Mesothelial cell of epicardium (in vitro differentiated cells): ENCODE results near the gene SCN9A. TPM values are rescaled to one million over a fixed set of nuclear protein-coding genes. Genes with fewer than 3 reads are reported as not detected.
A peak's percentile ranks its signal among the peaks of the same experiment; 100 is the strongest.

Experiments
- DNase-seq, 2 experiments: peaks; one replicate each; pipeline ENCODE4 v3.0.0; 2021; ENCODE audit warnings: low spot score in 2 of 2; ENCODE audit not compliant: unreplicated experiment in 2 of 2
- H3K27ac Mint-ChIP-seq: 2 replicates; pipeline ENCODE4 v1.8.0; 2021; ENCODE audit warnings: mixed read lengths
- H3K27me3 Mint-ChIP-seq: 2 replicates; pipeline ENCODE4 v1.8.0; 2021; ENCODE audit warnings: low read depth, mixed read lengths
- H3K36me3 Mint-ChIP-seq: 2 replicates; pipeline ENCODE4 v1.8.0; 2021; ENCODE audit warnings: mixed read lengths
- H3K4me1 Mint-ChIP-seq: 2 replicates; pipeline ENCODE4 v1.8.0; 2021; ENCODE audit warnings: mixed read lengths
- H3K4me3 Mint-ChIP-seq: 2 replicates; pipeline ENCODE4 v1.8.0; 2021; ENCODE audit warnings: mild to moderate bottlenecking, moderate library complexity, mixed read lengths
- H3K9me3 Mint-ChIP-seq: 2 replicates; pipeline ENCODE4 v1.8.0; 2021; ENCODE audit warnings: mixed read lengths
- total RNA-seq: library from RNA; stranded (reverse); gene quantifications from 3 replicates; pipeline ENCODE4 v1.2.1, GENCODE V29; 2021
- TF ChIP-seq, protein P1 (sequence below): fragments of 200-600 bp; sonication (generic); IDR thresholded peaks from one replicate; pipeline ENCODE4 v1.5.0; 2021; ENCODE audit warnings: antibody characterized with exemption; ENCODE audit not compliant: unreplicated experiment

Gene SCN9A
- total RNA-seq, 1 donor from 2014 or later: 2.5 TPM

DNA sequence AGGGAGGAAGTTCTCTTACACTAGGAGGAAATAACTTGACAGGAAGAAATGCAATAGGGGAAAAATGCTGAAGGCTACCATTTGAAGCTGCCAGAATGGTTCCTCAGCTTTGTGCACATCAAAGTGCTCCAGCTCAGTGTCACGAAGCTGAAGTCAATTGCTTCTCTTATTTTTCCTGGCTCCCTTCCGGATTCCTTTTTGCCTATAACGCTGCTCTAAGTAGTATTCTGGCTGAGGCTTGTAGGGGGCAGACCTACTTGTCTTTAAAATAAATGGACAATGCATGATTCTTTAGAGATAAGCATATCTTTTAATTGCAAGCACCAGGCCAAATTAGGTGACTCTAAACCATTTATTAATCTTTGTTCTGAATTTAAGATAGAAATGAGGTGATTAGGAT, 187.7 kb downstream of the SCN9A start:
- Mint-ChIP-seq H3K27me3 (peaks cover 5% of the 10 kb centered on the region), H3K27ac (no peak overlapping the region), H3K9me3 (no peaks in the 10 kb centered on the region), H3K4me3 (no peak overlapping the region), H3K36me3 (no peaks in the 10 kb centered on the region), H3K4me1 (peaks cover 24% of the 10 kb centered on the region)
- TF ChIP-seq, protein P1, sequence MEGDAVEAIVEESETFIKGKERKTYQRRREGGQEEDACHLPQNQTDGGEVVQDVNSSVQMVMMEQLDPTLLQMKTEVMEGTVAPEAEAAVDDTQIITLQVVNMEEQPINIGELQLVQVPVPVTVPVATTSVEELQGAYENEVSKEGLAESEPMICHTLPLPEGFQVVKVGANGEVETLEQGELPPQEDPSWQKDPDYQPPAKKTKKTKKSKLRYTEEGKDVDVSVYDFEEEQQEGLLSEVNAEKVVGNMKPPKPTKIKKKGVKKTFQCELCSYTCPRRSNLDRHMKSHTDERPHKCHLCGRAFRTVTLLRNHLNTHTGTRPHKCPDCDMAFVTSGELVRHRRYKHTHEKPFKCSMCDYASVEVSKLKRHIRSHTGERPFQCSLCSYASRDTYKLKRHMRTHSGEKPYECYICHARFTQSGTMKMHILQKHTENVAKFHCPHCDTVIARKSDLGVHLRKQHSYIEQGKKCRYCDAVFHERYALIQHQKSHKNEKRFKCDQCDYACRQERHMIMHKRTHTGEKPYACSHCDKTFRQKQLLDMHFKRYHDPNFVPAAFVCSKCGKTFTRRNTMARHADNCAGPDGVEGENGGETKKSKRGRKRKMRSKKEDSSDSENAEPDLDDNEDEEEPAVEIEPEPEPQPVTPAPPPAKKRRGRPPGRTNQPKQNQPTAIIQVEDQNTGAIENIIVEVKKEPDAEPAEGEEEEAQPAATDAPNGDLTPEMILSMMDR: no peak
- DNase-seq: no peak

DNA sequence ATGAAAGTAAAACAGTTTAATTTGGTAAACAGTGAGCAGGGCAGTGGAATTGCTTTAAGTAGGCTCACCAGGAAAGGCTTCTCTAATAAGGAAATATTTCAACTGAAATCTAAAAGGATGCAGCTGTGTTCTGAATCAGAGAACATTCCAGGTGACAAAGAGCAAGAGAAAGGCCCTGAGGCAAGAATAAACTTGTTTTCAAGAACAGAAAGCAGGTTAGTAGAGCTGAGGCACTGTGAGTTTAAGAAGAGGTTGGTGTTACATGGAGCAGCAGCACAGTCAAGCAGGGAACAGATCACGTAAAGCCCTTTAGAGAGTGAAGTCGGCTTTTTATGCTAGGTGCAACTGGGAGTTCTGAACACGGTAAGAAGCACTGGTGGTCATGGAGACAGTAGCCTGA, 191.0 kb downstream of the SCN9A start:
- no peak for DNase-seq
- TF ChIP-seq, protein P1: no peak
- Mint-ChIP-seq H3K4me3 (no peak overlapping the region), H3K4me1 (peaks cover 25% of the 10 kb centered on the region), H3K9me3 (no peaks in the 10 kb centered on the region), H3K36me3 (no peaks in the 10 kb centered on the region), H3K27me3 (peaks cover 4% of the 10 kb centered on the region), H3K27ac (peak overlapping the region; percentile 79)

DNA sequence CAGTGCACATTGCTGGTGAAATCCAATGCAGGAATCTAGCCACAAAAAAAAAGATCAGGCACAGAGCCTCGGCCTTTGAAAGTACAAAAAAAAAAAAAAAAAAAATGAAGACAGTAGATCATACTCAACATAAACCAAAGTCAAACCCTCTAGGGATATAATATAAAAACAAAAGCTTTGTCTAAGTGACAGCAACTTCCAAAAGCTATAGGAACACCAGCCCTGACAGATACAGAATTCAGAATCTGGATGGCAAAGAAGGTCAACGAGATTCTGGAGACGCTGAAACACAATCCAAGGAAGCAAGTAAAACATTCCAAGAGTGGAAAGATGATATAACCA, 194.0 kb downstream of the SCN9A start:
- Mint-ChIP-seq H3K4me3 (no peak overlapping the region), H3K27ac (no peak overlapping the region), H3K36me3 (no peaks in the 10 kb centered on the region), H3K9me3 (no peaks in the 10 kb centered on the region), H3K27me3 (peaks cover 4% of the 10 kb centered on the region), H3K4me1 (peaks cover 22% of the 10 kb centered on the region)
- no peak for DNase-seq
- TF ChIP-seq, protein P1: peak; percentile 9

DNA sequence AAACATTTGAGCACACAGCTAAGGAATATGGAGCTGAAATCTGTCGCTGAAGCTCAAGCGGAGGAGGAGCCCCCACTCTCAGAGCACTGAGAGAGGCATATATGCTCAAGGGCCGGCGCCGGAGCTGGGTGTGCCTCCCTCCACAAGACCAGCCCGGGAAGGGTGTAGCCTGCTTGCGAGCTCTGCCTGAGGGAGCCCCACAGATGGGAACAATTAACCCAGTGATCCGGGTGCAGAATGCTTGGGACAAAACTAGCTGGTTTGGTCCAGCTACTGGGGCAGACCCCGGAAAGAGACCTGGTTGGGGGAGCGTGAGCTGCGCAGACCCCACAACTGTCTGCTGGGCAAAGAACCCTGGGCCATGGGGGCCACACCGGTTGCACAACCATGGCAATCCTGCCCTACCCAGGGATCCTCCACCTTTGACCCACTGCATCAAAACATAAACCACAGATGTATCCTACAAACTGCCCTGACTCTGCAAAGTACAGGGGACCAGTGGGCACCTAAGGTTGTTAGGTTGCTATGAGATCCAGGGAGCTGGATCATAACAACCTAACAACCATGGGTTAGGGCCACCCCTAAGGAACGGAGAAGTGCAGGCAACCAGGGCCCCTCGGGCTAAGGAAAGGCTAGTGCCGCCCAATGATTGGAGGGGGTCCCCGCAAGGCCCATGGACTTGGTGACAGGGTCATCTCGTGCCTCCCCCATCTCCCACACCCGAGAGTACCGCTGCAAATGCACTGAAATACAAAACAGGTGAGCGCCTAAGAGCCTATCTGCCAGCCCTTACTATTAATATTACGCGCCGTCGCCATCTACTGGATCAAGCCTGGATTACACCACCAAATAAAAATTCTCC, 194.6 kb downstream of the SCN9A start:
- Mint-ChIP-seq H3K27me3 (peaks cover 4% of the 10 kb centered on the region), H3K36me3 (no peaks in the 10 kb centered on the region), H3K4me3 (no peak overlapping the region), H3K27ac (no peak overlapping the region), H3K9me3 (no peaks in the 10 kb centered on the region), H3K4me1 (peaks cover 25% of the 10 kb centered on the region)
- TF ChIP-seq, protein P1: peak; percentile 68
- peak in 1 of 2 experiments; percentile 74 for DNase-seq

DNA sequence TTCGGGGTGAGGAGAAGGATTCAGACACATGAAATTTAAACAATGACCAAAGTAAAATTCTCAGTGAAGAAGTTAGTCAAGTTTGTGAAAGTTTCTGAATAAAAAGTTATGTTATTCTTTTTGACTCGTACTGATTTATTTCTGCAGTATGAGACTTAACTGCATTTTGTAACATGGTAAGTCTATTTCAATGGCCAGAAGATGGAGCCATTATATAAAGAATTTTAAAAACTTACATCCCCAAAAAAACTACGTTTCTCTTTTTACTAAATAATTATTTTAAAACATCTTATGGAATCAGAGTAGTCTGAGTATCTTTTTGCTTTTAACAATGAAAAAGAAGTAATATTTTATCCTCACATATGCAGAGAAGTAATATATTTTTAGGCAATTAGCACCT, 196.5 kb downstream of the SCN9A start:
- Mint-ChIP-seq H3K4me3 (no peak overlapping the region), H3K27ac (no peak overlapping the region), H3K27me3 (peaks cover 4% of the 10 kb centered on the region), H3K36me3 (no peaks in the 10 kb centered on the region), H3K4me1 (peaks cover 25% of the 10 kb centered on the region), H3K9me3 (no peaks in the 10 kb centered on the region)
- TF ChIP-seq, protein P1: no peak
- no peak for DNase-seq
